GM18909 (cell line): Measurements from ENCODE around the gene R3HDM4.
"Not testable (repeated sequence)": the region's sequence is repeated elsewhere in the genome, so short reads cannot be mapped to it uniquely, and the experiment has no call there.

Source experiments
- ATAC-seq: cut with Tn5 transposase; IDR thresholded peaks from one replicate; pipeline ENCODE4 v1.9.1; 2021; ENCODE audit warnings: mild to moderate bottlenecking; ENCODE audit not compliant: unreplicated experiment, poor library complexity

R3HDM4 gene

GRCh38 chr19:878751-879561 lies 34.1 kb downstream of the R3HDM4 start:
- not testable (repeated sequence) for ATAC-seq

- not testable (repeated sequence) for ATAC-seq
Measured at GRCh38 chr19:877992-878660, 34.9 kb downstream of the R3HDM4 start.

- ATAC-seq: no peak
Measured at GRCh38 chr19:876780-877314, 36.2 kb downstream of the R3HDM4 start.

- ATAC-seq: no peak
Measured at GRCh38 chr19:876089-876488, 36.9 kb downstream of the R3HDM4 start.

GRCh38 chr19:875265-875879 lies 37.6 kb downstream of the R3HDM4 start:
- no peak for ATAC-seq

- ATAC-seq: no peak
Measured at GRCh38 chr19:873561-874041, 39.4 kb downstream of the R3HDM4 start.

- ATAC-seq: no peak
Measured at GRCh38 chr19:873084-873483, 39.9 kb downstream of the R3HDM4 start.

- ATAC-seq: no peak
Measured at GRCh38 chr19:872266-872951, 40.6 kb downstream of the R3HDM4 start.

- no peak for ATAC-seq
Measured at GRCh38 chr19:871446-872265, 41.4 kb downstream of the R3HDM4 start.

GRCh38 chr19:870963-871401 lies 42.0 kb downstream of the R3HDM4 start:
- no peak for ATAC-seq

GRCh38 chr19:870314-870713 lies 42.7 kb downstream of the R3HDM4 start:
- ATAC-seq: no peak

GRCh38 chr19:869245-870177 lies 43.5 kb downstream of the R3HDM4 start:
- no peak for ATAC-seq

GRCh38 chr19:868458-869244 lies 44.4 kb downstream of the R3HDM4 start:
- ATAC-seq: no peak

- no peak for ATAC-seq
Measured at GRCh38 chr19:867855-868457, 45.1 kb downstream of the R3HDM4 start.

GRCh38 chr19:867301-867793 lies 45.7 kb downstream of the R3HDM4 start:
- no peak for ATAC-seq

GRCh38 chr19:866769-867300 lies 46.2 kb downstream of the R3HDM4 start:
- ATAC-seq: no peak

GRCh38 chr19:863315-863620 lies 49.8 kb downstream of the R3HDM4 start:
- ATAC-seq: no peak
